ENCODE data around the gene JAK1.
A peak's percentile ranks its signal among the peaks of the same experiment; 100 is the strongest.
"Not testable (repeated sequence)": the region's sequence is repeated elsewhere in the genome, so short reads cannot be mapped to it uniquely, and the experiment has no call there.

Gene JAK1

GRCh38 chr1:64934115-64934877 is 32.1 kb downstream of the JAK1 start:
- H3K4me3 ChIP-seq (replicated peaks; ENCODE audit: low read depth, low read length) = no peak overlapping the region
- DNase-seq (ENCODE audit: low read depth) = peak; percentile 86
- TF ChIP-seq CTCF (IDR thresholded peaks at IDR 0.05; ENCODE audit: low read length, missing control alignments) = no peak

GRCh38 chr1:64933296-64934070 is 32.9 kb downstream of the JAK1 start:
- H3K4me3 ChIP-seq (replicated peaks; ENCODE audit: low read depth, low read length) = no peak overlapping the region
- TF ChIP-seq CTCF (IDR thresholded peaks at IDR 0.05; ENCODE audit: low read length, missing control alignments) = no peak
- DNase-seq (ENCODE audit: low read depth) = peak; percentile 98

GRCh38 chr1:64932962-64933295 is 33.4 kb downstream of the JAK1 start:
- no peak for TF ChIP-seq CTCF (IDR thresholded peaks at IDR 0.05; ENCODE audit: low read length, missing control alignments)
- no peak overlapping the region for H3K4me3 ChIP-seq (replicated peaks; ENCODE audit: low read depth, low read length)
- DNase-seq (ENCODE audit: low read depth) = no peak

- not testable (repeated sequence) for H3K4me3 ChIP-seq (replicated peaks; ENCODE audit: low read depth, low read length); DNase-seq (ENCODE audit: low read depth)
Measured at GRCh38 chr1:64930640-64931039, 35.7 kb downstream of the JAK1 start.

- H3K4me3 ChIP-seq (replicated peaks; ENCODE audit: low read depth, low read length) = no peak overlapping the region
- no peak for TF ChIP-seq CTCF (IDR thresholded peaks at IDR 0.05; ENCODE audit: low read length, missing control alignments)
- DNase-seq (ENCODE audit: low read depth) = no peak
Measured at GRCh38 chr1:64929221-64929620, 37.1 kb downstream of the JAK1 start.

- DNase-seq (ENCODE audit: low read depth) = no peak
- H3K4me3 ChIP-seq (replicated peaks; ENCODE audit: low read depth, low read length) = no peak overlapping the region
- TF ChIP-seq CTCF (IDR thresholded peaks at IDR 0.05; ENCODE audit: low read length, missing control alignments) = no peak
Measured at GRCh38 chr1:64928325-64928724, 38.0 kb downstream of the JAK1 start.

GRCh38 chr1:64925594-64925993 is 40.8 kb downstream of the JAK1 start:
- H3K4me3 ChIP-seq (replicated peaks; ENCODE audit: low read depth, low read length) = no peak overlapping the region
- no peak for DNase-seq (ENCODE audit: low read depth)
- TF ChIP-seq CTCF (IDR thresholded peaks at IDR 0.05; ENCODE audit: low read length, missing control alignments) = no peak

Measured in fibroblast of pulmonary artery (primary cell).